Panc1 (cell line): ENCODE measurements around the gene NEURL4. TPM values are rescaled to one million over a fixed set of nuclear protein-coding genes. Genes with fewer than 3 reads are reported as not detected.
A peak's percentile ranks its signal among the peaks of the same experiment; 100 is the strongest.

Source experiments
- ATAC-seq: fragments of 200-7000 bp; cut with Tn5 transposase; 2 replicates; pipeline ENCODE4 v1.9.1; 2020; ENCODE audit warnings: mild to moderate bottlenecking, moderate library complexity
- BruUV-seq: library from RNA; stranded (reverse); fragments of 400-500 nt; replicated peaks from 2 replicates; lab custom pipeline; 2021; lab: Mats Ljungman, UMichigan
- CTCF ChIA-PET: fragments of 300-600 bp; sonication (Branson Sonifier 250); formaldehyde crosslinking; loops from one replicate; lab custom pipeline; 2022; ENCODE audit warnings: antibody characterized with exemption; lab: Charles Lee
- POLR2A ChIA-PET: fragments of 300-600 bp; sonication (Branson Sonifier 250); formaldehyde crosslinking; loops from one replicate; lab custom pipeline; 2022; ENCODE audit warnings: antibody characterized with exemption; lab: Charles Lee
- DNase-seq: peaks from one replicate; pipeline ENCODE4 v3.0.0-alpha.2; 2010; ENCODE audit warnings: low read depth, low spot score
- H3K27ac ChIP-seq: 2 replicates; pipeline ENCODE4 v1.5.1; 2011; ENCODE audit warnings: mild to moderate bottlenecking, low read length, inconsistent platforms
- H3K27me3 ChIP-seq: fragments of 200-500 bp; sonication (Bioruptor generic); 2 replicates; pipeline ENCODE4 v1.6.0; 2014; ENCODE audit warnings: low read length, inconsistent platforms; ENCODE audit not compliant: control insufficient read depth, insufficient read depth
- H3K36me3 ChIP-seq: fragments of 200-500 bp; sonication (Bioruptor generic); 2 replicates; pipeline ENCODE4 v1.5.1; 2014; ENCODE audit warnings: inconsistent platforms, mild to moderate bottlenecking, low read length, moderate library complexity; ENCODE audit not compliant: control insufficient read depth, insufficient read depth
- H3K4me1 ChIP-seq: 2 replicates; pipeline ENCODE4 v1.5.1; 2011; ENCODE audit warnings: inconsistent platforms, mild to moderate bottlenecking, low read length, moderate library complexity; ENCODE audit not compliant: control insufficient read depth, insufficient read depth
- H3K4me3 ChIP-seq, 2 experiments: 2 replicates each; pipeline ENCODE4 v1.5.1; 2011 to 2012; ENCODE audit warnings: low read depth in 2 of 2, low read length in 2 of 2, mild to moderate bottlenecking in 2 of 2, inconsistent platforms in 1 of 2, moderate library complexity in 1 of 2
- H3K9me3 ChIP-seq: fragments of 200-500 bp; sonication (Bioruptor generic); 2 replicates; pipeline ENCODE4 v1.5.1; 2014; ENCODE audit warnings: low read depth, mild to moderate bottlenecking, inconsistent platforms, low read length, moderate library complexity; ENCODE audit not compliant: control insufficient read depth, insufficient read depth
- CTCF ChIP-seq: fragments of 450-650 bp; IDR thresholded peaks from 2 replicates; pipeline ENCODE4 v1.5.1; 2017; ENCODE audit warnings: mild to moderate bottlenecking
- POLR2AphosphoS5 ChIP-seq: IDR thresholded peaks from 2 replicates; pipeline ENCODE4 v1.6.1; 2012; ENCODE audit warnings: mild to moderate bottlenecking, low read depth, low read length, moderate library complexity
- REST ChIP-seq, 2 experiments: IDR thresholded peaks; 2 replicates each; pipeline ENCODE4 v1.6.1; 2011 to 2012; ENCODE audit warnings: low read depth in 2 of 2, control low read depth in 1 of 2, low read length in 1 of 2, mild to moderate bottlenecking in 1 of 2, moderate library complexity in 1 of 2; ENCODE audit not compliant: insufficient read depth in 1 of 2
- SIN3A ChIP-seq: IDR thresholded peaks from 2 replicates; pipeline ENCODE4 v1.6.1; 2012; ENCODE audit warnings: low read depth, mild to moderate bottlenecking, low read length, moderate library complexity, borderline replicate concordance; ENCODE audit not compliant: insufficient read depth
- TCF7L2 ChIP-seq: IDR thresholded peaks from 2 replicates; pipeline ENCODE4 v1.6.1; 2011; ENCODE audit warnings: mild to moderate bottlenecking, low read depth, low read length, inconsistent platforms
- in situ Hi-C: cut with HindIII; loops from 2 replicates; pipeline ENCODE4 v1.10.0; 2016; ENCODE audit warnings: low sequenced_read_pairs, low pct_unique_long_range_greater_than_20kb
- intact Hi-C: fragments of 100-400 bp; cut with micrococcal nuclease; formaldehyde crosslinking; loops from one replicate; pipeline ENCODE4 v1.10.0; 2022; ENCODE audit not compliant: unreplicated experiment
- total RNA-seq: library from RNA; stranded (reverse); gene quantifications from one replicate; pipeline ENCODE4 v1.2.1, GENCODE V29; 2021; ENCODE audit not compliant: unreplicated experiment

The NEURL4 gene
- total RNA-seq, 1 experiment from 2014 or later = 58.9 TPM

GRCh38 chr17:7356072-7356549 lies 27.0 kb upstream of the NEURL4 start:
- no peaks in the 10 kb centered on the region for H3K9me3 ChIP-seq
- in situ Hi-C loops (no loop called here), intact Hi-C loops (loop anchor here (10.0 kb wide), 1 partner anchor 79 kb away; the partner anchor contains the start of genes FGF11 and TMEM102)
- ATAC-seq (peak; percentile 73), DNase-seq (no peak)
- ChIA-PET POLR2A (no interaction called here), CTCF (interaction anchor here (0.6 to 2.2 kb wide), 9 partner anchors 8 to 1607 kb away, joined by 3 to 11 read pairs (median 5); partner anchors contain the start of gene PLSCR3)
- TF ChIP-seq POLR2AphosphoS5 (no peak), REST (IDR thresholded peaks at IDR 0.05; ENCODE audit: insufficient read depth in 1 of 2, low read depth in 2 of 2, low read length in 1 of 2) (peak in 1 of 2 experiments; percentile 41; a peak in 1 of 4 replicates), CTCF (peak; percentile 91), TCF7L2 (no peak), SIN3A (no peak)
- H3K27me3 ChIP-seq = no peaks in the 10 kb centered on the region
- H3K27ac ChIP-seq = no peak overlapping the region
- H3K4me3 ChIP-seq = 0 out of 4 replicates have a peak overlapping the region, but pooled peaks of 1 of the 2 experiments have one; percentile 18
- BruUV-seq = no TSS peak
- peaks cover 6% of the 10 kb centered on the region for H3K4me1 ChIP-seq
- H3K36me3 ChIP-seq = no peaks in the 10 kb centered on the region; the same call in 1 of the 2 replicates

- intact Hi-C loops (loop anchor here (10.0 kb wide), 1 partner anchor 79 kb away; the partner anchor contains the start of genes FGF11 and TMEM102), in situ Hi-C loops (no loop called here)
- DNase-seq (no peak), ATAC-seq (no peak)
- Histone ChIP-seq H3K9me3 (no peaks in the 10 kb centered on the region), H3K27me3 (no peaks in the 10 kb centered on the region), H3K4me3 (no peak overlapping the region), H3K27ac (no peak overlapping the region), H3K4me1 (peaks cover 6% of the 10 kb centered on the region), H3K36me3 (no peaks in the 10 kb centered on the region; the same call in 1 of the 2 replicates)
- TF ChIP-seq TCF7L2 (no peak), SIN3A (no peak), REST (IDR thresholded peaks at IDR 0.05; ENCODE audit: insufficient read depth in 1 of 2, low read depth in 2 of 2, low read length in 1 of 2) (no peak), POLR2AphosphoS5 (no peak), CTCF (no peak)
- BruUV-seq = no TSS peak
- POLR2A ChIA-PET = no interaction called here
- CTCF ChIA-PET = interaction anchor here (0.6 to 2.2 kb wide), 6 partner anchors 39 to 1608 kb away, joined by 3 to 11 read pairs (median 4); partner anchors contain the start of gene PLSCR3
Measured at GRCh38 chr17:7355573-7355972, 26.4 kb upstream of the NEURL4 start.
